OCI-LY7 (cell line): ENCODE measurements around the gene DDX51. TPM values are rescaled to one million over a fixed set of nuclear protein-coding genes. Genes with fewer than 3 reads are reported as not detected.
A peak's percentile ranks its signal among the peaks of the same experiment; 100 is the strongest.

Experiments used
- Bru-seq: library from RNA; stranded (reverse); fragments of 400-500 nt; gene quantifications from one replicate; lab custom pipeline; 2021; lab: Mats Ljungman, UMichigan
- BruChase-seq, 2 experiments: library from RNA; stranded (reverse); fragments of 400-500 nt; gene quantifications; one replicate each; lab custom pipeline; 2021; lab: Mats Ljungman, UMichigan
- BruUV-seq: library from RNA; stranded (reverse); fragments of 400-500 nt; replicated peaks from 2 replicates; lab custom pipeline; 2021; lab: Mats Ljungman, UMichigan
- CTCF ChIA-PET: fragments of 300-600 bp; sonication (Branson Sonifier 250); formaldehyde crosslinking; loops from one replicate; lab custom pipeline; 2022; ENCODE audit warnings: antibody characterized with exemption; ENCODE audit not compliant: unreplicated experiment; lab: Charles Lee
- POLR2A ChIA-PET: fragments of 300-600 bp; sonication (Branson Sonifier 250); formaldehyde crosslinking; loops from one replicate; lab custom pipeline; 2022; ENCODE audit warnings: antibody characterized with exemption; lab: Charles Lee
- DNase-seq: peaks from one replicate; pipeline ENCODE4 v3.0.0-alpha.2; 2015; ENCODE audit warnings: low spot score
- H2AFZ ChIP-seq: fragments of 200-600 bp; sonication (generic), shearing (Covaris generic); 2 replicates; pipeline ENCODE4 v1.6.1; 2014; ENCODE audit warnings: mild to moderate bottlenecking, antibody characterized with exemption, low read length, moderate library complexity
- H3K27ac ChIP-seq: fragments of 200-600 bp; sonication (generic); 2 replicates; pipeline ENCODE4 v1.5.1; 2014; ENCODE audit warnings: mixed run types, low read depth, mild to moderate bottlenecking, moderate library complexity, low read length, inconsistent platforms; ENCODE audit not compliant: poor library complexity, severe bottlenecking
- H3K36me3 ChIP-seq: fragments of 200-600 bp; sonication (generic); 2 replicates; pipeline ENCODE4 v1.6.1; 2014; ENCODE audit warnings: mild to moderate bottlenecking, antibody characterized with exemption, low read length, moderate library complexity, mixed read lengths; ENCODE audit not compliant: insufficient read depth
- H3K4me1 ChIP-seq: fragments of 200-600 bp; sonication (generic); 2 replicates; pipeline ENCODE4 v1.5.1; 2014; ENCODE audit warnings: mild to moderate bottlenecking, low read length; ENCODE audit not compliant: insufficient read depth, poor library complexity, severe bottlenecking
- H3K4me2 ChIP-seq: fragments of 200-600 bp; sonication (generic); 2 replicates; pipeline ENCODE4 v1.6.1; 2014; ENCODE audit warnings: mild to moderate bottlenecking, low read length
- H3K4me3 ChIP-seq: fragments of 200-600 bp; sonication (generic); 2 replicates; pipeline ENCODE4 v1.5.1; 2014; ENCODE audit warnings: mild to moderate bottlenecking, low read depth, low read length; ENCODE audit not compliant: poor library complexity, severe bottlenecking
- H3K79me2 ChIP-seq: fragments of 200-600 bp; sonication (generic); 2 replicates; pipeline ENCODE4 v1.6.1; 2016; ENCODE audit warnings: low read depth, mild to moderate bottlenecking, low read length, moderate library complexity, mixed read lengths; ENCODE audit not compliant: insufficient read depth
- H3K9me2 ChIP-seq: fragments of 200-600 bp; sonication (generic); 2 replicates; pipeline ENCODE4 v1.6.1; 2016; ENCODE audit warnings: mild to moderate bottlenecking, low read length, mixed read lengths; ENCODE audit not compliant: insufficient read depth
- H3K9me3 ChIP-seq: fragments of 200-600 bp; sonication (generic); 2 replicates; pipeline ENCODE4 v1.6.1; 2014; ENCODE audit warnings: mild to moderate bottlenecking, mixed run types, low read length, mixed read lengths
- H4K20me1 ChIP-seq: fragments of 200-600 bp; sonication (generic); 2 replicates; pipeline ENCODE4 v1.6.1; 2014; ENCODE audit warnings: mild to moderate bottlenecking, antibody characterized with exemption, low read length, moderate library complexity, mixed read lengths; ENCODE audit not compliant: insufficient read depth
- CTCF ChIP-seq: fragments of 200-600 bp; sonication (generic); conservative IDR thresholded peaks from 2 replicates; pipeline ENCODE4 v1.5.1; 2014; ENCODE audit warnings: mild to moderate bottlenecking, antibody characterized with exemption, low read length, moderate library complexity, mixed read lengths
- EZH2phosphoT487 ChIP-seq: fragments of 200-600 bp; sonication (generic); IDR thresholded peaks from 2 replicates; pipeline ENCODE4 v1.6.1; 2018; ENCODE audit warnings: low read depth, borderline replicate concordance, mild to moderate bottlenecking, mixed run types, antibody characterized with exemption, low read length, moderate library complexity, mixed read lengths
- intact Hi-C: fragments of 100-400 bp; cut with micrococcal nuclease; formaldehyde crosslinking; loops from one replicate; pipeline ENCODE4 v1.10.0; 2022; ENCODE audit not compliant: unreplicated experiment
- long read RNA-seq: library from polyadenylated mRNA; stranded (forward); transcript quantifications from one replicate; pipeline ENCODE4 v2.0.0, GENCODE V29; 2022
- total RNA-seq, 2 experiments: library from RNA; depleted of rRNA in 1 of 2; stranded (reverse); fragments of >200 nt in 1 of 2; shearing (Covaris generic) in 1 of 2; gene quantifications; 2 replicates each; pipeline ENCODE4 v1.2.3, GENCODE V29; 2014 to 2022

DDX51 gene
- 46.2 and 47.1 TPM in 2 replicates for total RNA-seq (2014; rRNA removed; shearing (Covaris generic))
- 63.1 and 63.5 TPM in 2 replicates for total RNA-seq (2022)
- Bru-seq, nascent RNA: percentile 75 among the genes with signal in this experiment
- BruChase-seq, experiment 1, labeled RNA remaining after a 6-hour chase: percentile 89 among the genes with signal in this experiment
- BruChase-seq, experiment 2, labeled RNA remaining after a 2-hour chase: percentile 90 among the genes with signal in this experiment
- long read RNA-seq, full-length matches to known transcripts: 43 of 94 reads
- long read RNA-seq, partial matches to known transcripts: 11 of 94 reads
- long read RNA-seq, other reads (novel, unspliced or antisense): 40 of 94 reads

GRCh38 chr12:132144115-132144809 lies at the start of gene DDX51, which contains the start of gene NOC4L:
Gene DDX51 (minus strand): TSS chr12:132144319. CDS start chr12:132144296, 23 bp downstream.
Gene NOC4L (plus strand): TSS chr12:132144457. CDS start chr12:132144489, 32 bp downstream.
- no peaks in the 10 kb centered on the region; the same call in 1 of the 2 replicates for H4K20me1 ChIP-seq
- BruUV-seq: no TSS peak
- peak within 1 kb of the TSS; percentile 49 for H3K27ac ChIP-seq
- CTCF ChIA-PET: no interaction called here
- TF ChIP-seq EZH2phosphoT487 (no peak), CTCF (no peak)
- H3K79me2 ChIP-seq: peaks cover 44% of the 10 kb centered on the region
- DNase-seq: peak; percentile 96
- H2AFZ ChIP-seq: no peak within 1 kb of the TSS
- peak within 1 kb of the TSS; percentile 90 for H3K4me2 ChIP-seq
- H3K9me2 ChIP-seq: no peaks in the 10 kb centered on the region
- peaks cover 70% of the 10 kb centered on the region for H3K36me3 ChIP-seq
- H3K4me1 ChIP-seq: peaks cover 19% of the 10 kb centered on the region
- no peaks in the 10 kb centered on the region for H3K9me3 ChIP-seq
- H3K4me3 ChIP-seq: peak within 1 kb of the TSS; percentile 89
- intact Hi-C loops: loop anchor here (5.0 kb wide), 1 partner anchor 57 kb away; no protein-coding TSS in a partner anchor
- POLR2A ChIA-PET: no interaction called here

- no peaks in the 10 kb centered on the region for H4K20me1 ChIP-seq
- POLR2A ChIA-PET: no interaction called here
- no peak overlapping the region for H2AFZ ChIP-seq
- no TSS peak for BruUV-seq
- intact Hi-C loops: no loop called here
- H3K36me3 ChIP-seq: no peaks in the 10 kb centered on the region
- no peak for DNase-seq
- no peaks in the 10 kb centered on the region for H3K9me2 ChIP-seq
- CTCF ChIA-PET: no interaction called here
- H3K9me3 ChIP-seq: no peaks in the 10 kb centered on the region
- H3K27ac ChIP-seq: no peak overlapping the region
- no peaks in the 10 kb centered on the region for H3K4me1 ChIP-seq
- no peak for TF ChIP-seq CTCF
- TF ChIP-seq EZH2phosphoT487: no peak
- no peaks in the 10 kb centered on the region for H3K79me2 ChIP-seq
- H3K4me3 ChIP-seq: no peak overlapping the region
- H3K4me2 ChIP-seq: no peak overlapping the region
Measured at GRCh38 chr12:132191715-132192553, 47.8 kb upstream of the DDX51 start.
